ENCODE results near the gene MRPL51. TPM values are rescaled to one million over a fixed set of nuclear protein-coding genes. Genes with fewer than 3 reads are reported as not detected.

MRPL51 gene
- total and polyA plus RNA-seq, 10 of the 15 experiments (the other 5 are each of a cell fraction or from before 2014, with no cell fraction given), result 137 to 1,202 (median 267) TPM

DNA sequence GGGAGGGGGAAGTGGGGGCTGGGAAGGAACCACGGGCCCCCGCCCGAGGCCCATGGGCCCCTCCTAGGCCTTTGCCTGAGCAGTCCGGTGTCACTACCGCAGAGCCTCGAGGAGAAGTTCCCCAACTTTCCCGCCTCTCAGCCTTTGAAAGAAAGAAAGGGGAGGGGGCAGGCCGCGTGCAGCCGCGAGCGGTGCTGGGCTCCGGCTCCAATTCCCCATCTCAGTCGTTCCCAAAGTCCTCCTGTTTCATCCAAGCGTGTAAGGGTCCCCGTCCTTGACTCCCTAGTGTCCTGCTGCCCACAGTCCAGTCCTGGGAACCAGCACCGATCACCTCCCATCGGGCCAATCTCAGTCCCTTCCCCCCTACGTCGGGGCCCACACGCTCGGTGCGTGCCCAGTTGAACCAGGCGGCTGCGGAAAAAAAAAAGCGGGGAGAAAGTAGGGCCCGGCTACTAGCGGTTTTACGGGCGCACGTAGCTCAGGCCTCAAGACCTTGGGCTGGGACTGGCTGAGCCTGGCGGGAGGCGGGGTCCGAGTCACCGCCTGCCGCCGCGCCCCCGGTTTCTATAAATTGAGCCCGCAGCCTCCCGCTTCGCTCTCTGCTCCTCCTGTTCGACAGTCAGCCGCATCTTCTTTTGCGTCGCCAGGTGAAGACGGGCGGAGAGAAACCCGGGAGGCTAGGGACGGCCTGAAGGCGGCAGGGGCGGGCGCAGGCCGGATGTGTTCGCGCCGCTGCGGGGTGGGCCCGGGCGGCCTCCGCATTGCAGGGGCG lies 41.0 kb upstream of the MRPL51 start, which contains the start of gene GAPDH (continued):
- peak; percentile 33; the same call in 1 of the 2 replicates for TF ChIP-seq PAX5 (IDR thresholded peaks at IDR 0.05; ENCODE audit: borderline replicate concordance, low read depth, low read length)

DNA sequence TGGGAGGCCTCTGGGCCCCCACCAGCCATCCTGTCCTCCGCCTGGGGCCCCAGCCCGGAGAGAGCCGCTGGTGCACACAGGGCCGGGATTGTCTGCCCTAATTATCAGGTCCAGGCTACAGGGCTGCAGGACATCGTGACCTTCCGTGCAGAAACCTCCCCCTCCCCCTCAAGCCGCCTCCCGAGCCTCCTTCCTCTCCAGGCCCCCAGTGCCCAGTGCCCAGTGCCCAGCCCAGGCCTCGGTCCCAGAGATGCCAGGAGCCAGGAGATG lies 40.5 kb upstream of the MRPL51 start:
- H3K9ac ChIP-seq (ENCODE audit: control insufficient read depth, insufficient read depth, low read length), result peak overlapping the region; percentile 95
- TF ChIP-seq, protein P1, sequence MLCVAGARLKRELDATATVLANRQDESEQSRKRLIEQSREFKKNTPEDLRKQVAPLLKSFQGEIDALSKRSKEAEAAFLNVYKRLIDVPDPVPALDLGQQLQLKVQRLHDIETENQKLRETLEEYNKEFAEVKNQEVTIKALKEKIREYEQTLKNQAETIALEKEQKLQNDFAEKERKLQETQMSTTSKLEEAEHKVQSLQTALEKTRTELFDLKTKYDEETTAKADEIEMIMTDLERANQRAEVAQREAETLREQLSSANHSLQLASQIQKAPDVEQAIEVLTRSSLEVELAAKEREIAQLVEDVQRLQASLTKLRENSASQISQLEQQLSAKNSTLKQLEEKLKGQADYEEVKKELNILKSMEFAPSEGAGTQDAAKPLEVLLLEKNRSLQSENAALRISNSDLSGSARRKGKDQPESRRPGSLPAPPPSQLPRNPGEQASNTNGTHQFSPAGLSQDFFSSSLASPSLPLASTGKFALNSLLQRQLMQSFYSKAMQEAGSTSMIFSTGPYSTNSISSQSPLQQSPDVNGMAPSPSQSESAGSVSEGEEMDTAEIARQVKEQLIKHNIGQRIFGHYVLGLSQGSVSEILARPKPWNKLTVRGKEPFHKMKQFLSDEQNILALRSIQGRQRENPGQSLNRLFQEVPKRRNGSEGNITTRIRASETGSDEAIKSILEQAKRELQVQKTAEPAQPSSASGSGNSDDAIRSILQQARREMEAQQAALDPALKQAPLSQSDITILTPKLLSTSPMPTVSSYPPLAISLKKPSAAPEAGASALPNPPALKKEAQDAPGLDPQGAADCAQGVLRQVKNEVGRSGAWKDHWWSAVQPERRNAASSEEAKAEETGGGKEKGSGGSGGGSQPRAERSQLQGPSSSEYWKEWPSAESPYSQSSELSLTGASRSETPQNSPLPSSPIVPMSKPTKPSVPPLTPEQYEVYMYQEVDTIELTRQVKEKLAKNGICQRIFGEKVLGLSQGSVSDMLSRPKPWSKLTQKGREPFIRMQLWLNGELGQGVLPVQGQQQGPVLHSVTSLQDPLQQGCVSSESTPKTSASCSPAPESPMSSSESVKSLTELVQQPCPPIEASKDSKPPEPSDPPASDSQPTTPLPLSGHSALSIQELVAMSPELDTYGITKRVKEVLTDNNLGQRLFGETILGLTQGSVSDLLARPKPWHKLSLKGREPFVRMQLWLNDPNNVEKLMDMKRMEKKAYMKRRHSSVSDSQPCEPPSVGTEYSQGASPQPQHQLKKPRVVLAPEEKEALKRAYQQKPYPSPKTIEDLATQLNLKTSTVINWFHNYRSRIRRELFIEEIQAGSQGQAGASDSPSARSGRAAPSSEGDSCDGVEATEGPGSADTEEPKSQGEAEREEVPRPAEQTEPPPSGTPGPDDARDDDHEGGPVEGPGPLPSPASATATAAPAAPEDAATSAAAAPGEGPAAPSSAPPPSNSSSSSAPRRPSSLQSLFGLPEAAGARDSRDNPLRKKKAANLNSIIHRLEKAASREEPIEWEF (IDR thresholded peaks at IDR 0.05; ENCODE audit: insufficient replicate concordance, low read depth, low read length), result no peak
- TF ChIP-seq KDM1A (IDR thresholded peaks at IDR 0.05; ENCODE audit: borderline replicate concordance) (no peak), POLR2AphosphoS5 (IDR thresholded peaks at IDR 0.05; ENCODE audit: low read length) (no peak), LARP7 (IDR thresholded peaks at IDR 0.05) (peak; percentile 43; the same call in 1 of the 2 replicates), DPF2 (IDR thresholded peaks at IDR 0.05) (peak; percentile 59; the same call in 1 of the 2 replicates), BRCA1 (IDR thresholded peaks at IDR 0.05; ENCODE audit: low read depth, low read length) (no peak), PAX8 (IDR thresholded peaks at IDR 0.05) (no peak)
- TF ChIP-seq, protein P2, sequence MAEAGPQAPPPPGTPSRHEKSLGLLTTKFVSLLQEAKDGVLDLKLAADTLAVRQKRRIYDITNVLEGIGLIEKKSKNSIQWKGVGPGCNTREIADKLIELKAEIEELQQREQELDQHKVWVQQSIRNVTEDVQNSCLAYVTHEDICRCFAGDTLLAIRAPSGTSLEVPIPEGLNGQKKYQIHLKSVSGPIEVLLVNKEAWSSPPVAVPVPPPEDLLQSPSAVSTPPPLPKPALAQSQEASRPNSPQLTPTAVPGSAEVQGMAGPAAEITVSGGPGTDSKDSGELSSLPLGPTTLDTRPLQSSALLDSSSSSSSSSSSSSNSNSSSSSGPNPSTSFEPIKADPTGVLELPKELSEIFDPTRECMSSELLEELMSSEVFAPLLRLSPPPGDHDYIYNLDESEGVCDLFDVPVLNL (IDR thresholded peaks at IDR 0.05; ENCODE audit: low read depth, low read length), result no peak
- TF ChIP-seq, protein P3, sequence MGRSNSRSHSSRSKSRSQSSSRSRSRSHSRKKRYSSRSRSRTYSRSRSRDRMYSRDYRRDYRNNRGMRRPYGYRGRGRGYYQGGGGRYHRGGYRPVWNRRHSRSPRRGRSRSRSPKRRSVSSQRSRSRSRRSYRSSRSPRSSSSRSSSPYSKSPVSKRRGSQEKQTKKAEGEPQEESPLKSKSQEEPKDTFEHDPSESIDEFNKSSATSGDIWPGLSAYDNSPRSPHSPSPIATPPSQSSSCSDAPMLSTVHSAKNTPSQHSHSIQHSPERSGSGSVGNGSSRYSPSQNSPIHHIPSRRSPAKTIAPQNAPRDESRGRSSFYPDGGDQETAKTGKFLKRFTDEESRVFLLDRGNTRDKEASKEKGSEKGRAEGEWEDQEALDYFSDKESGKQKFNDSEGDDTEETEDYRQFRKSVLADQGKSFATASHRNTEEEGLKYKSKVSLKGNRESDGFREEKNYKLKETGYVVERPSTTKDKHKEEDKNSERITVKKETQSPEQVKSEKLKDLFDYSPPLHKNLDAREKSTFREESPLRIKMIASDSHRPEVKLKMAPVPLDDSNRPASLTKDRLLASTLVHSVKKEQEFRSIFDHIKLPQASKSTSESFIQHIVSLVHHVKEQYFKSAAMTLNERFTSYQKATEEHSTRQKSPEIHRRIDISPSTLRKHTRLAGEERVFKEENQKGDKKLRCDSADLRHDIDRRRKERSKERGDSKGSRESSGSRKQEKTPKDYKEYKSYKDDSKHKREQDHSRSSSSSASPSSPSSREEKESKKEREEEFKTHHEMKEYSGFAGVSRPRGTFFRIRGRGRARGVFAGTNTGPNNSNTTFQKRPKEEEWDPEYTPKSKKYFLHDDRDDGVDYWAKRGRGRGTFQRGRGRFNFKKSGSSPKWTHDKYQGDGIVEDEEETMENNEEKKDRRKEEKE (IDR thresholded peaks at IDR 0.05), result no peak

More for the DNA sequence above, 40.5 kb upstream of the MRPL51 start:
- FAIRE-seq (no peak), ATAC-seq (peak; percentile 25), DNase-seq (ENCODE audit: low read depth, low spot score) (no peak)
- in situ Hi-C loops (cut with MboI) (loop anchor here (5.0 kb wide), 2 partner anchors 36 to 106 kb away; no protein-coding TSS in a partner anchor), intact Hi-C loops (cut with micrococcal nuclease; ENCODE audit: unreplicated experiment) (loop anchor here (5.0 kb wide), 2 partner anchors 41 to 196 kb away; partner anchors contain the start of genes MRPL51 and NCAPD2)
- peak overlapping the region; percentile 98 for H3K27ac ChIP-seq (ENCODE audit: control insufficient read depth, insufficient read depth)
- peak overlapping the region; percentile 83 for H3K4me3 ChIP-seq
- no TSS peak for BruUV-seq (replicated peaks)
- peaks cover 24% of the 10 kb centered on the region for H4K20me1 ChIP-seq (ENCODE audit: control insufficient read depth, insufficient read depth)
- ChIA-PET CTCF (interaction anchor here (0.6 to 7.7 kb wide), 5 partner anchors 19 to 64 kb away, joined by 3 to 73 read pairs (median 4); partner anchors contain the start of genes MRPL51 and VAMP1), RAD21 (ENCODE audit: unreplicated experiment) (interaction anchor here (0.6 to 2.5 kb wide), 10 partner anchors 19 to 110 kb away, joined by 3 to 11 read pairs (median 4); partner anchors contain the start of genes LPAR5 and MRPL51), POLR2A (interaction anchor here (0.5 to 3.6 kb wide), 14 partner anchors 19 to 259 kb away, joined by 3 to 32 read pairs (median 6); partner anchors contain the start of genes COPS7A, MRPL51 and VAMP1), SMC1A (ENCODE audit: uncharacterized antibody, unreplicated experiment) (interaction anchor here (1.0 to 7.9 kb wide), 6 partner anchors 39 to 109 kb away, joined by 3 to 83 read pairs (median 6); no protein-coding TSS in a partner anchor)
- no peaks in the 10 kb centered on the region for H3K9me3 ChIP-seq (replicated peaks; ENCODE audit: control insufficient read depth, insufficient read depth, low read length)
- H3K79me2 ChIP-seq (ENCODE audit: control insufficient read depth, insufficient read depth, low read length), result peaks cover 72% of the 10 kb centered on the region
- H3K4me2 ChIP-seq (ENCODE audit: control insufficient read depth, insufficient read depth), result peak overlapping the region; percentile 100
- H3K4me1 ChIP-seq (ENCODE audit: control insufficient read depth, insufficient read depth, low read length), result peaks cover 25% of the 10 kb centered on the region
- H2AFZ ChIP-seq (ENCODE audit: control insufficient read depth, low read depth, low read length), result peak overlapping the region; percentile 88
- H3K36me3 ChIP-seq (ENCODE audit: control insufficient read depth in 2 of 2, insufficient read depth in 2 of 2, low read length in 1 of 2), result peaks cover 48 to 50% of the 10 kb centered on the region in 2 experiments
- H3K27me3 ChIP-seq (replicated peaks in 1 of 2; ENCODE audit: control insufficient read depth in 2 of 2, insufficient read depth in 2 of 2, low read length in 1 of 2), result no peaks in the 10 kb centered on the region
- WGBS (ENCODE audit: insufficient coverage, insufficient replicate concordance, low lambda C conversion rate, missing lambda C conversion rate), result 0% methylated on average over 9 of the region's 9 CpGs

All from GM12878 (cell line).